Stimulated activated naive CD8-positive, alpha-beta T cell treated with anti-CD3 and anti-CD28 coated beads, Interleukin-15, amount 100 ng/mL, for 72 hours (primary cell): ENCODE measurements around the gene SZT2.

Experiments used
- ATAC-seq: fragments of 150-1000 bp; cut with Tn5 transposase; 2 replicates; pipeline ENCODE4 v1.10.0; 2021; ENCODE audit warnings: mild to moderate bottlenecking, moderate library complexity
- DNase-seq, 2 donors: peaks; one replicate each; pipeline ENCODE4 v3.0.0; 2021 to 2022
- H3K27ac Mint-ChIP-seq, 2 donors: one replicate each; pipeline ENCODE4 v1.8.0; 2022; ENCODE audit warnings: mild to moderate bottlenecking in 2 of 2, mixed read lengths in 2 of 2, moderate library complexity in 2 of 2
- H3K27me3 Mint-ChIP-seq: one replicate; pipeline ENCODE4 v1.8.0; 2022; ENCODE audit warnings: mixed read lengths
- H3K4me1 Mint-ChIP-seq: one replicate; pipeline ENCODE4 v1.8.0; 2022; ENCODE audit warnings: mild to moderate bottlenecking, mixed read lengths
- H3K4me3 Mint-ChIP-seq, 2 donors: one replicate each; pipeline ENCODE4 v1.8.0; 2022; ENCODE audit warnings: mild to moderate bottlenecking in 2 of 2, mixed read lengths in 2 of 2, moderate library complexity in 1 of 2
- H3K9me3 Mint-ChIP-seq, 2 donors: one replicate each; pipeline ENCODE4 v1.8.0; 2022; ENCODE audit warnings: mixed read lengths in 2 of 2

SZT2 gene

GRCh38 chr1:43422995-43423671 lies 33.4 kb downstream of the SZT2 start:
- no peaks in the 10 kb centered on the region for H3K4me1 Mint-ChIP-seq
- H3K27ac Mint-ChIP-seq, result peak overlapping the region in 1 of 2 donors; percentile 36
- peak; percentile 23 for ATAC-seq
- no peaks in the 10 kb centered on the region for H3K27me3 Mint-ChIP-seq
- H3K4me3 Mint-ChIP-seq, result no peak overlapping the region
- no peak for DNase-seq
- no peaks in the 10 kb centered on the region for H3K9me3 Mint-ChIP-seq

GRCh38 chr1:43423672-43424550 lies 34.2 kb downstream of the SZT2 start:
- H3K27ac Mint-ChIP-seq, result peak overlapping the region; percentile 67 to 82
- no peaks in the 10 kb centered on the region for H3K4me1 Mint-ChIP-seq
- peak; percentile 68 for ATAC-seq
- no peaks in the 10 kb centered on the region for H3K27me3 Mint-ChIP-seq
- DNase-seq, result no peak
- no peak overlapping the region for H3K4me3 Mint-ChIP-seq
- H3K9me3 Mint-ChIP-seq, result no peaks in the 10 kb centered on the region

GRCh38 chr1:43425045-43425444 lies 35.3 kb downstream of the SZT2 start:
- ATAC-seq (no peak), DNase-seq (no peak)
- Mint-ChIP-seq H3K27ac (peak overlapping the region in 1 of 2 donors; percentile 36), H3K4me1 (no peaks in the 10 kb centered on the region), H3K9me3 (no peaks in the 10 kb centered on the region), H3K4me3 (no peak overlapping the region), H3K27me3 (no peaks in the 10 kb centered on the region)

- H3K27me3 Mint-ChIP-seq, result no peaks in the 10 kb centered on the region
- DNase-seq (no peak), ATAC-seq (no peak)
- no peaks in the 10 kb centered on the region for H3K9me3 Mint-ChIP-seq
- no peaks in the 10 kb centered on the region for H3K4me1 Mint-ChIP-seq
- no peak overlapping the region for H3K27ac Mint-ChIP-seq
- H3K4me3 Mint-ChIP-seq, result no peak overlapping the region
These were observed 36.5 kb downstream of the SZT2 start for GRCh38 chr1:43426221-43426620.

GRCh38 chr1:43427524-43427923 lies 37.8 kb downstream of the SZT2 start:
- H3K9me3 Mint-ChIP-seq, result no peaks in the 10 kb centered on the region
- no peaks in the 10 kb centered on the region for H3K27me3 Mint-ChIP-seq
- H3K27ac Mint-ChIP-seq, result no peak overlapping the region
- H3K4me1 Mint-ChIP-seq, result no peaks in the 10 kb centered on the region
- ATAC-seq (no peak), DNase-seq (no peak)
- no peak overlapping the region for H3K4me3 Mint-ChIP-seq

GRCh38 chr1:43427941-43428340 lies 38.2 kb downstream of the SZT2 start:
- Mint-ChIP-seq H3K4me3 (no peak overlapping the region), H3K4me1 (no peaks in the 10 kb centered on the region), H3K27me3 (no peaks in the 10 kb centered on the region), H3K9me3 (no peaks in the 10 kb centered on the region), H3K27ac (no peak overlapping the region)
- no peak for DNase-seq
- ATAC-seq, result no peak

- H3K4me1 Mint-ChIP-seq, result no peaks in the 10 kb centered on the region
- no peak for ATAC-seq
- peak overlapping the region in 1 of 2 donors; percentile 76 for H3K27ac Mint-ChIP-seq
These were observed 41.1 kb downstream of the SZT2 start for GRCh38 chr1:43430831-43431230.

GRCh38 chr1:43431676-43432075 lies 42.0 kb downstream of the SZT2 start:
- DNase-seq (no peak), ATAC-seq (no peak)
- Mint-ChIP-seq H3K4me1 (no peaks in the 10 kb centered on the region), H3K27me3 (no peaks in the 10 kb centered on the region), H3K9me3 (no peaks in the 10 kb centered on the region), H3K4me3 (no peak overlapping the region), H3K27ac (peak overlapping the region in 1 of 2 donors; percentile 65)

More at GRCh38 chr1:43430831-43431230, 41.1 kb downstream of the SZT2 start:
- H3K27me3 Mint-ChIP-seq, result no peaks in the 10 kb centered on the region
- no peak overlapping the region for H3K4me3 Mint-ChIP-seq
- DNase-seq, result no peak
- no peaks in the 10 kb centered on the region for H3K9me3 Mint-ChIP-seq

- H3K27ac Mint-ChIP-seq, result peak overlapping the region in 1 of 2 donors; percentile 35
- no peak for DNase-seq
These were observed 42.6 kb downstream of the SZT2 start for GRCh38 chr1:43432171-43432860.

GRCh38 chr1:43432907-43433306 lies 43.2 kb downstream of the SZT2 start:
- Mint-ChIP-seq H3K4me3 (no peak overlapping the region), H3K27ac (no peak overlapping the region), H3K27me3 (no peaks in the 10 kb centered on the region), H3K4me1 (no peaks in the 10 kb centered on the region), H3K9me3 (no peaks in the 10 kb centered on the region)
- DNase-seq (no peak), ATAC-seq (no peak)

More at GRCh38 chr1:43432171-43432860, 42.6 kb downstream of the SZT2 start:
- ATAC-seq, result no peak
- H3K9me3 Mint-ChIP-seq, result no peaks in the 10 kb centered on the region
- no peaks in the 10 kb centered on the region for H3K27me3 Mint-ChIP-seq
- H3K4me1 Mint-ChIP-seq, result no peaks in the 10 kb centered on the region
- H3K4me3 Mint-ChIP-seq, result no peak overlapping the region

- no peak for DNase-seq
- ATAC-seq, result no peak
- H3K4me1 Mint-ChIP-seq, result no peaks in the 10 kb centered on the region
- no peaks in the 10 kb centered on the region for H3K9me3 Mint-ChIP-seq
- no peaks in the 10 kb centered on the region for H3K27me3 Mint-ChIP-seq
- no peak overlapping the region for H3K4me3 Mint-ChIP-seq
- no peak overlapping the region for H3K27ac Mint-ChIP-seq
These were observed 44.6 kb downstream of the SZT2 start for GRCh38 chr1:43434256-43434655.

GRCh38 chr1:43435146-43436145 lies 45.7 kb downstream of the SZT2 start:
- peak overlapping the region; percentile 62 to 71 for H3K27ac Mint-ChIP-seq
- H3K9me3 Mint-ChIP-seq, result no peaks in the 10 kb centered on the region
- H3K27me3 Mint-ChIP-seq, result no peaks in the 10 kb centered on the region
- DNase-seq, result no peak
- no peak for ATAC-seq
- H3K4me1 Mint-ChIP-seq, result no peaks in the 10 kb centered on the region
- H3K4me3 Mint-ChIP-seq, result no peak overlapping the region

- DNase-seq (no peak), ATAC-seq (no peak)
- Mint-ChIP-seq H3K4me3 (no peak overlapping the region), H3K4me1 (no peaks in the 10 kb centered on the region), H3K27ac (peak overlapping the region in 1 of 2 donors; percentile 53), H3K9me3 (no peaks in the 10 kb centered on the region), H3K27me3 (no peaks in the 10 kb centered on the region)
These were observed 46.7 kb downstream of the SZT2 start for GRCh38 chr1:43436371-43436770.

GRCh38 chr1:43437031-43437973 lies 47.6 kb downstream of the SZT2 start:
- Mint-ChIP-seq H3K4me3 (no peak overlapping the region), H3K9me3 (no peaks in the 10 kb centered on the region), H3K27ac (no peak overlapping the region), H3K4me1 (no peaks in the 10 kb centered on the region), H3K27me3 (no peaks in the 10 kb centered on the region)
- no peak for ATAC-seq
- DNase-seq, result no peak
